ENCODE results near the gene RNU5B-1. TPM values are rescaled to one million over a fixed set of nuclear protein-coding genes. Genes with fewer than 3 reads are reported as not detected.

RNU5B-1 gene
- total RNA-seq, 6 donors from 2014 or later, result 22.5 to 38.1 TPM; not detected in 4

GRCh38 chr15:65329984-65330735 lies 25.7 kb downstream of the RNU5B-1 start:
- WGBS, 2 donors, result 92 to 93% methylated on average over 11 to 18 of the region's 18 CpGs

GRCh38 chr15:65330934-65331645 lies 26.6 kb downstream of the RNU5B-1 start:
- no peak for TF ChIP-seq CTCF (IDR thresholded peaks at IDR 0.05)
- no peak for TF ChIP-seq POLR2A (IDR thresholded peaks at IDR 0.05)
- TF ChIP-seq POLR2AphosphoS5 (IDR thresholded peaks at IDR 0.05), result no peak
- TF ChIP-seq EP300 (IDR thresholded peaks at IDR 0.05), result no peak
- ATAC-seq (ENCODE audit: low FRiP score in 2 of 2) (no peak), DNase-seq (peak in 1 of 2 donors; percentile 64)
- Histone ChIP-seq H3K27ac (no peak overlapping the region), H3K27me3 (no peaks in the 10 kb centered on the region), H3K9me3 (no peaks in the 10 kb centered on the region), H3K36me3 (no peaks in the 10 kb centered on the region), H3K4me3 (no peak overlapping the region), H3K4me1 (peaks cover 0 to 3% (median 0%) of the 10 kb centered on the region in 4 donors)
- 92 to 94% methylated on average over 20 to 22 of the region's 22 CpGs for WGBS, 2 donors

More at GRCh38 chr15:65329984-65330735, 25.7 kb downstream of the RNU5B-1 start:
- no peaks in the 10 kb centered on the region for H3K36me3 ChIP-seq
- no peak for ATAC-seq (ENCODE audit: low FRiP score in 2 of 2)
- H3K9me3 ChIP-seq, result no peaks in the 10 kb centered on the region
- H3K27ac ChIP-seq, result no peak overlapping the region
- no peaks in the 10 kb centered on the region for H3K27me3 ChIP-seq
- peak in 1 of 2 donors; percentile 56 for DNase-seq
- peaks cover 0 to 4% (median 0%) of the 10 kb centered on the region in 4 donors for H3K4me1 ChIP-seq
- H3K4me3 ChIP-seq, result no peak overlapping the region
- no peak for TF ChIP-seq EP300 (IDR thresholded peaks at IDR 0.05)
- no peak for TF ChIP-seq POLR2AphosphoS5 (IDR thresholded peaks at IDR 0.05)
- no peak for TF ChIP-seq CTCF (IDR thresholded peaks at IDR 0.05)
- TF ChIP-seq POLR2A (IDR thresholded peaks at IDR 0.05), result no peak

- DNase-seq (no peak), ATAC-seq (ENCODE audit: low FRiP score in 2 of 2) (no peak)
- no peak overlapping the region for H3K27ac ChIP-seq
- H3K4me1 ChIP-seq, result no peaks in the 10 kb centered on the region
- no peak for TF ChIP-seq CTCF (IDR thresholded peaks at IDR 0.05)
- TF ChIP-seq POLR2A (IDR thresholded peaks at IDR 0.05), result no peak
- TF ChIP-seq EP300 (IDR thresholded peaks at IDR 0.05), result no peak
- no peak for TF ChIP-seq POLR2AphosphoS5 (IDR thresholded peaks at IDR 0.05)
- 80 to 94% methylated on average over 6 to 7 of the region's 7 CpGs for WGBS, 2 donors
- H3K4me3 ChIP-seq, result no peak overlapping the region
- no peaks in the 10 kb centered on the region for H3K36me3 ChIP-seq
- H3K27me3 ChIP-seq, result no peaks in the 10 kb centered on the region
- H3K9me3 ChIP-seq, result no peaks in the 10 kb centered on the region
Measured at GRCh38 chr15:65331811-65332210, 27.3 kb downstream of the RNU5B-1 start.

GRCh38 chr15:65332391-65333147 lies 28.1 kb downstream of the RNU5B-1 start:
- peak in 1 of 2 donors; percentile 57 for DNase-seq
- no peak for ATAC-seq (ENCODE audit: low FRiP score in 2 of 2)
- H3K36me3 ChIP-seq, result no peaks in the 10 kb centered on the region
- TF ChIP-seq POLR2A (IDR thresholded peaks at IDR 0.05) (no peak), CTCF (IDR thresholded peaks at IDR 0.05) (no peak), POLR2AphosphoS5 (IDR thresholded peaks at IDR 0.05) (no peak), EP300 (IDR thresholded peaks at IDR 0.05) (no peak)
- H3K9me3 ChIP-seq, result no peaks in the 10 kb centered on the region
- no peak overlapping the region for H3K4me3 ChIP-seq
- H3K27ac ChIP-seq, result no peak overlapping the region
- no peaks in the 10 kb centered on the region for H3K4me1 ChIP-seq
- WGBS, 2 donors, result 77 to 85% methylated on average over 28 to 29 of the region's 31 CpGs
- H3K27me3 ChIP-seq, result no peaks in the 10 kb centered on the region
